Astrocyte (in vitro differentiated cells and primary cell): ENCODE results near the gene GPX1.

Experiments
- EZH2 ChIP-seq: IDR thresholded peaks from 2 replicates; pipeline ENCODE4 v1.6.1; 2012; ENCODE audit warnings: mild to moderate bottlenecking, low read length, inconsistent platforms; ENCODE audit not compliant: insufficient read depth
- TF ChIP-seq, protein P1 (sequence below): IDR thresholded peaks from 2 replicates; pipeline ENCODE4 v1.5.1; 2011; ENCODE audit warnings: low read depth, mild to moderate bottlenecking, inconsistent platforms, low read length, moderate library complexity; ENCODE audit not compliant: insufficient read depth

DNA sequence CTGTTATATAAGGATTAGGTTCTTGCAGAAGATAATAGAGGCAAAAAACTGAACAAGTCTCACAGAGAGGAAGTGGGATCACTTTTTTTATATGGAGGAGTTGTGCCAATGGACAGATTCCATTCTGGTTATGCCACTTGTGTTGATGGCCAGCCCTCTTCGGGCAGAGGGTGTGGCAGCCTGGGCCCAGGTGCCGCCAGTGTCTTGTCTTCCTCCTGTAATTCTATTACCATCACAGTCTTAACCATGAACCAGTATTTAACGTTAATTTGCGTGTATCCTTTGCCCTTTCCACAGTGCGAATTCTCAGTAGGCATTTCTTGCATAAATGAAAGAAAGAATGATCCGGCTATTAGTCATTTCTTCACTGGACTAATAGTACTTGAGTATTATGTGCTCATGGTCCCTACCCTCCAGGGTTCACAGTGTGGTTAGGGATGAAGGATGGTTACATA lies 11.3 kb downstream of the GPX1 start:
- TF ChIP-seq, protein P1, sequence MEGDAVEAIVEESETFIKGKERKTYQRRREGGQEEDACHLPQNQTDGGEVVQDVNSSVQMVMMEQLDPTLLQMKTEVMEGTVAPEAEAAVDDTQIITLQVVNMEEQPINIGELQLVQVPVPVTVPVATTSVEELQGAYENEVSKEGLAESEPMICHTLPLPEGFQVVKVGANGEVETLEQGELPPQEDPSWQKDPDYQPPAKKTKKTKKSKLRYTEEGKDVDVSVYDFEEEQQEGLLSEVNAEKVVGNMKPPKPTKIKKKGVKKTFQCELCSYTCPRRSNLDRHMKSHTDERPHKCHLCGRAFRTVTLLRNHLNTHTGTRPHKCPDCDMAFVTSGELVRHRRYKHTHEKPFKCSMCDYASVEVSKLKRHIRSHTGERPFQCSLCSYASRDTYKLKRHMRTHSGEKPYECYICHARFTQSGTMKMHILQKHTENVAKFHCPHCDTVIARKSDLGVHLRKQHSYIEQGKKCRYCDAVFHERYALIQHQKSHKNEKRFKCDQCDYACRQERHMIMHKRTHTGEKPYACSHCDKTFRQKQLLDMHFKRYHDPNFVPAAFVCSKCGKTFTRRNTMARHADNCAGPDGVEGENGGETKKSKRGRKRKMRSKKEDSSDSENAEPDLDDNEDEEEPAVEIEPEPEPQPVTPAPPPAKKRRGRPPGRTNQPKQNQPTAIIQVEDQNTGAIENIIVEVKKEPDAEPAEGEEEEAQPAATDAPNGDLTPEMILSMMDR: no peak
- TF ChIP-seq EZH2: no peak
